ENCODE results near the gene SMCO2. TPM values are rescaled to one million over a fixed set of nuclear protein-coding genes. Genes with fewer than 3 reads are reported as not detected.
"Not testable (repeated sequence)": the region's sequence is repeated elsewhere in the genome, so short reads cannot be mapped to it uniquely, and the experiment has no call there.

Gene SMCO2
- total RNA-seq, 2 donors from 2014 or later, result 0.31 to 1.0 TPM

- peaks cover 3% of the 10 kb centered on the region for H3K4me1 ChIP-seq (ENCODE audit: control insufficient read depth, insufficient read depth, low read length)
- no peak overlapping the region for H3K4me3 ChIP-seq (ENCODE audit: low read length)
- no peak for TF ChIP-seq CTCF (conservative IDR thresholded peaks at IDR 0.05)
- no peaks in the 10 kb centered on the region for H3K27me3 ChIP-seq (ENCODE audit: control insufficient read depth, insufficient read depth, low read length, poor library complexity, severe bottlenecking)
- DNase-seq, result no peak
- Mint-ChIP-seq H3K4me3 (no peak overlapping the region), H3K4me1 (peaks cover 31% of the 10 kb centered on the region), H3K36me3 (ENCODE audit: low read depth) (peaks cover 12% of the 10 kb centered on the region), H3K9me3 (peaks cover 6% of the 10 kb centered on the region), H3K27me3 (ENCODE audit: insufficient read depth) (no peaks in the 10 kb centered on the region), H3K27ac (no peak overlapping the region)
- no peak overlapping the region for H3K27ac ChIP-seq (ENCODE audit: low read depth, low read length)
- no peaks in the 10 kb centered on the region for H3K9me3 ChIP-seq (ENCODE audit: control insufficient read depth, low read length)
- WGBS, 2 experiments (ENCODE audit: insufficient coverage in 1 of 2, insufficient read length in 1 of 2), result 94% methylated on average over 4 of the region's 5 CpGs; no CpG with 5 or more reads in 1 of the 2 experiments
- no peaks in the 10 kb centered on the region for H3K36me3 ChIP-seq (ENCODE audit: control insufficient read depth, insufficient read depth, low read length)
- no peak overlapping the region for H3K9ac ChIP-seq (ENCODE audit: extremely low read depth, low read length, poor library complexity, severe bottlenecking)
Measured at GRCh38 chr12:27542628-27543027, 96.1 kb downstream of the SMCO2 start.

- not testable (repeated sequence) for H3K4me1 ChIP-seq (ENCODE audit: control insufficient read depth, insufficient read depth, low read length); H3K4me3 ChIP-seq (ENCODE audit: low read length); H3K27me3 ChIP-seq (ENCODE audit: control insufficient read depth, insufficient read depth, low read length, poor library complexity, severe bottlenecking); H3K27me3 Mint-ChIP-seq (ENCODE audit: insufficient read depth); H3K9ac ChIP-seq (ENCODE audit: extremely low read depth, low read length, poor library complexity, severe bottlenecking); H3K9me3 ChIP-seq (ENCODE audit: control insufficient read depth, low read length); H3K36me3 ChIP-seq (ENCODE audit: control insufficient read depth, insufficient read depth, low read length); H3K27ac Mint-ChIP-seq; H3K9me3 Mint-ChIP-seq; H3K4me3 Mint-ChIP-seq; H3K27ac ChIP-seq (ENCODE audit: low read depth, low read length); DNase-seq
- H3K36me3 Mint-ChIP-seq (ENCODE audit: low read depth), result peaks cover 12% of the 10 kb centered on the region
- H3K4me1 Mint-ChIP-seq, result peaks cover 37% of the 10 kb centered on the region
- 60% methylated on average over 1 of the region's 1 CpG; no CpG with 5 or more reads in 1 of the 2 experiments for WGBS, 2 experiments (ENCODE audit: insufficient coverage in 1 of 2, insufficient read length in 1 of 2)
Measured at GRCh38 chr12:27544858-27545257, 98.3 kb downstream of the SMCO2 start.

DNA sequence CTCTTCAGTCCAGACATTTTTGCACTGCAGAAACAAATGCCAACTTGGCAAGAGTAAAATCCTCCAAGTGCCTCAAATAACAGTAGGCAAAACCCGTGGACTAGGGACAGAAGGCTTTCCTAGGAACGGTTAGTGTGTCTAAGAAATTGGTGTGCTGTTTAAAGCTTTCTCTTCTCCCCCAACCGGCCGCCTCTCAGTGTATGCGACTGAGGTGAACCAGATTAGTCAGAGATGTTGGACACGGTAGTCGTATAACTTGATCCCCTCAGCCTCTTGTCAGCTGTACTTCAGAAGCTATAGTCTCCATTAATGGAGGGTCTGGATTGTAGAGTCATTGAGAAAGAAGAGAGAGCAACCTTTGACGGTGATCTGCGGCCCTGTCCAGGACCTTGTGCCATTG, 99.1 kb downstream of the SMCO2 start:
- no peak overlapping the region for H3K9ac ChIP-seq (ENCODE audit: extremely low read depth, low read length, poor library complexity, severe bottlenecking)
- peak overlapping the region; percentile 22 for H3K27ac Mint-ChIP-seq
- no peak overlapping the region for H3K4me3 ChIP-seq (ENCODE audit: low read length)
- peaks cover 12% of the 10 kb centered on the region for H3K36me3 Mint-ChIP-seq (ENCODE audit: low read depth)
- H3K9me3 Mint-ChIP-seq, result peaks cover 6% of the 10 kb centered on the region
- no peaks in the 10 kb centered on the region for H3K36me3 ChIP-seq (ENCODE audit: control insufficient read depth, insufficient read depth, low read length)
- peaks cover 43% of the 10 kb centered on the region for H3K4me1 Mint-ChIP-seq
- 96 to 100% methylated on average over 3 to 9 of the region's 9 CpGs for WGBS, 2 experiments (ENCODE audit: insufficient coverage in 1 of 2, insufficient read length in 1 of 2)
- H3K27me3 ChIP-seq (ENCODE audit: control insufficient read depth, insufficient read depth, low read length, poor library complexity, severe bottlenecking), result no peaks in the 10 kb centered on the region
- DNase-seq, result no peak
- H3K4me3 Mint-ChIP-seq, result no peak overlapping the region
- no peak for TF ChIP-seq CTCF (conservative IDR thresholded peaks at IDR 0.05)
- no peak overlapping the region for H3K27ac ChIP-seq (ENCODE audit: low read depth, low read length)
- no peaks in the 10 kb centered on the region for H3K9me3 ChIP-seq (ENCODE audit: control insufficient read depth, low read length)
- no peaks in the 10 kb centered on the region for H3K27me3 Mint-ChIP-seq (ENCODE audit: insufficient read depth)
- peaks cover 8% of the 10 kb centered on the region for H3K4me1 ChIP-seq (ENCODE audit: control insufficient read depth, insufficient read depth, low read length)

DNA sequence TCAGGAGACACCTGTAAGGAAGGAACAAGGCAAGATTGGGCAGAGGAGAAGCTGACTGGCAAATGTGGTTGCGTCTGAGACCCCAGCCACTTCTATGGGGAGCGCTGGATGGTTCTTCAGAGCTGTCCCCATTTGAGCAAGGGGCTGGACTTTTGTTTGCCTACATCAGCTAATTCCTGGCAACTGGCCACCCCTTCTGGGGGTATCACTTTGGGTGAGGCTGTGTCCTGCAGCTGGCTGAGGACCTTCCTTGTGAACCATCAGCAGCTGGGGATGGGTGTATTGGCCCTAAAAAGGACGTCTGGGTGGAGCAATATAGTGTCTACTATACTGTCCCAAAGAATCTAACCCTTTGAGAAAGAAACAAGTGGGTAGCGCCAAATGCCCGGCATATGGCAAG, 101.1 kb downstream of the SMCO2 start:
- no peak for TF ChIP-seq CTCF (conservative IDR thresholded peaks at IDR 0.05)
- H3K4me1 ChIP-seq (ENCODE audit: control insufficient read depth, insufficient read depth, low read length), result peaks cover 5% of the 10 kb centered on the region
- no peaks in the 10 kb centered on the region for H3K9me3 ChIP-seq (ENCODE audit: control insufficient read depth, low read length)
- H3K4me3 ChIP-seq (ENCODE audit: low read length), result no peak overlapping the region
- Mint-ChIP-seq H3K9me3 (peaks cover 6% of the 10 kb centered on the region), H3K4me1 (peaks cover 38% of the 10 kb centered on the region), H3K27me3 (ENCODE audit: insufficient read depth) (no peaks in the 10 kb centered on the region), H3K27ac (no peak overlapping the region), H3K4me3 (no peak overlapping the region), H3K36me3 (ENCODE audit: low read depth) (peaks cover 16% of the 10 kb centered on the region)
- no peak overlapping the region for H3K27ac ChIP-seq (ENCODE audit: low read depth, low read length)
- H3K9ac ChIP-seq (ENCODE audit: extremely low read depth, low read length, poor library complexity, severe bottlenecking), result no peak overlapping the region
- no peaks in the 10 kb centered on the region for H3K36me3 ChIP-seq (ENCODE audit: control insufficient read depth, insufficient read depth, low read length)
- no peaks in the 10 kb centered on the region for H3K27me3 ChIP-seq (ENCODE audit: control insufficient read depth, insufficient read depth, low read length, poor library complexity, severe bottlenecking)
- DNase-seq, result no peak
- WGBS, 2 experiments (ENCODE audit: insufficient coverage in 1 of 2, insufficient read length in 1 of 2), result 80 to 98% methylated on average over 3 to 5 of the region's 5 CpGs

All from endodermal cell (in vitro differentiated cells).